Measurements from ENCODE around the gene COPS4.
A peak's percentile ranks its signal among the peaks of the same experiment; 100 is the strongest.

DNA sequence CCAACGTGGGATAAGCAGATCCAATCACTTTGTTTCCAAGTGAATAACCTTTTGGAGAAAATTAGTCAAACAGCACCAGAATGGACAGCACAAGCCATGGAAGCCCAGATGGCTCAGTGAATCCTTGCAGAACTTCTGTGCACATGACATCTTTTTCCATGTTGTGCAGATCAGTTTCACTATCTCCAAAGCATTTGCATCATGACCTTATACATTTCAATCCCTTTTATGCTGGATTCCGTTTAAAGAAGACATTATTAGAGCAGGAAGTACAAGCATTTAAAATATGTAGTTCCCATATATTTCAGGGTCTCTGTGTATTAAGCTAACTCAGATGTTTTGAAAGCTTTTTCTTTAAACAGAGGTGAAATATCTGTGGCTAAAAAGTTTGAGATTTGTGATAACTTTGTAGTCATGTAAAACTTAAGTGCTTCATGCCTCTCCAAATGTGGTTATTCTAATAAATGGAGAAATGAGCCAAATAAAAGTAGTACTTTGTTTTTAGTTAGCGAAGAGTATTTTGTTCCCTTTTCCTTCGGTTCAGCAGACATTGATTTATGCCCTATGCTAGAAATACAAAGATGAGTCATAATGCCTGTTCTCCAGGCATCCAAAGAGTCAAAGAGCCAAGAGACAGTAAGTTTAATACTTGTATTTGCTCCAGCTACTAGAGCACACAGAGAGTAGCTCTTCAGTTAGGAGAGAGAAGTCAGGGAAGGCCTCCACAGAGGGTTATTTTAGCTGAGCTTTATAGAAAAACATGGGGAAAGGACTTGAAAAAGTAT is 40.5 kb downstream of the COPS4 start:
- TF ChIP-seq CTCF (IDR thresholded peaks at IDR 0.05) (no peak), POLR2A (IDR thresholded peaks at IDR 0.05) (peak in 1 of 2 donors; percentile 50)

Measured in adrenal gland (tissue), 5 donors.